GM23338 (cell line): ENCODE data around the gene VARS2. TPM values are rescaled to one million over a fixed set of nuclear protein-coding genes. Genes with fewer than 3 reads are reported as not detected.
A peak's percentile ranks its signal among the peaks of the same experiment; 100 is the strongest.

Source experiments
- ATAC-seq: fragments of 200-7000 bp; cut with Tn5 transposase; 3 replicates; pipeline ENCODE4 v1.9.1; 2020
- DNase-seq: peaks from one replicate; pipeline ENCODE4 v3.0.0-alpha.2; 2015; ENCODE audit warnings: low spot score
- H2AFZ ChIP-seq: fragments of 200-600 bp; sonication (generic); 2 replicates; pipeline ENCODE4 v1.8.0; 2016; ENCODE audit warnings: antibody characterized with exemption, mild to moderate bottlenecking, moderate library complexity
- H3F3A ChIP-seq: fragments of 200-600 bp; sonication (generic); replicated peaks from 2 replicates; pipeline ENCODE4 v1.8.0; 2017; ENCODE audit warnings: antibody characterized with exemption, mixed run types, low read depth
- H3K27ac ChIP-seq: fragments of 200-600 bp; sonication (generic); 2 replicates; pipeline ENCODE4 v1.6.1; 2016; ENCODE audit warnings: low read depth
- H3K27me3 ChIP-seq: fragments of 200-600 bp; sonication (generic); 2 replicates; pipeline ENCODE4 v1.8.0; 2016; ENCODE audit warnings: mild to moderate bottlenecking, mixed run types, moderate library complexity; ENCODE audit not compliant: insufficient read depth
- H3K36me3 ChIP-seq: fragments of 200-600 bp; sonication (generic); 2 replicates; pipeline ENCODE4 v1.8.0; 2016; ENCODE audit warnings: mild to moderate bottlenecking; ENCODE audit not compliant: insufficient read depth
- H3K4me1 ChIP-seq: fragments of 200-600 bp; sonication (generic); 2 replicates; pipeline ENCODE4 v1.8.0; 2016; ENCODE audit warnings: mild to moderate bottlenecking, moderate library complexity; ENCODE audit not compliant: insufficient read depth
- H3K4me2 ChIP-seq: fragments of 200-600 bp; sonication (generic); 2 replicates; pipeline ENCODE4 v1.7.1; 2017; ENCODE audit warnings: mixed run types
- H3K4me3 ChIP-seq: fragments of 200-600 bp; sonication (generic); 2 replicates; pipeline ENCODE4 v1.6.1; 2016; ENCODE audit warnings: mixed run types
- H3K79me2 ChIP-seq: fragments of 200-600 bp; sonication (generic); replicated peaks from 2 replicates; pipeline ENCODE4 v1.8.0; 2017; ENCODE audit warnings: mild to moderate bottlenecking; ENCODE audit not compliant: insufficient read depth
- H3K9me2 ChIP-seq: fragments of 200-600 bp; sonication (generic); 2 replicates; pipeline ENCODE4 v1.8.0; 2017; ENCODE audit not compliant: insufficient read depth
- H4K20me1 ChIP-seq: fragments of 200-600 bp; sonication (generic); replicated peaks from 2 replicates; pipeline ENCODE4 v1.8.0; 2017; ENCODE audit warnings: mild to moderate bottlenecking; ENCODE audit not compliant: insufficient read depth
- H3K27ac Mint-ChIP-seq: 2 replicates; pipeline ENCODE4 v1.8.0; 2020; ENCODE audit warnings: inconsistent platforms, mild to moderate bottlenecking, moderate library complexity, mixed read lengths
- H3K27me3 Mint-ChIP-seq: 3 replicates; pipeline ENCODE4 v1.8.0; 2022; ENCODE audit warnings: low read depth, mild to moderate bottlenecking, moderate library complexity, mixed read lengths, inconsistent platforms; ENCODE audit not compliant: insufficient read depth, poor library complexity
- H3K36me3 Mint-ChIP-seq: 3 replicates; pipeline ENCODE4 v1.8.0; 2021; ENCODE audit warnings: low read depth, mild to moderate bottlenecking, inconsistent platforms, moderate library complexity, mixed read lengths
- H3K4me1 Mint-ChIP-seq: 3 replicates; pipeline ENCODE4 v1.8.0; 2020; ENCODE audit warnings: mild to moderate bottlenecking, inconsistent platforms, mixed read lengths
- H3K4me3 Mint-ChIP-seq: 3 replicates; pipeline ENCODE4 v1.8.0; 2021; ENCODE audit warnings: moderate library complexity, mild to moderate bottlenecking, inconsistent platforms, mixed read lengths
- H3K9me3 Mint-ChIP-seq: 3 replicates; pipeline ENCODE4 v1.8.0; 2020; ENCODE audit warnings: moderate library complexity, mild to moderate bottlenecking, inconsistent platforms, mixed read lengths
- CREB1 ChIP-seq: fragments of 250-450 bp; sonication (Bioruptor Pico); IDR thresholded peaks from 2 replicates; pipeline ENCODE4 v1.5.0; 2020; ENCODE audit warnings: low read depth, mild to moderate bottlenecking, moderate library complexity
- CTCF ChIP-seq, 2 experiments: fragments of 200-600 bp in 1 of 2; sonication (generic) in 1 of 2; conservative IDR thresholded peaks; 2 replicates each; pipeline versions ENCODE4 v1.5.1 to v1.6.1; 2016 to 2017; ENCODE audit warnings: antibody characterized with exemption in 2 of 2, low read depth in 2 of 2, mild to moderate bottlenecking in 2 of 2, moderate library complexity in 1 of 2
- ETS1 ChIP-seq: IDR thresholded peaks from 2 replicates; pipeline ENCODE4 v1.6.1; 2016; ENCODE audit warnings: antibody characterized with exemption
- EZH2 ChIP-seq: fragments of 200-600 bp; sonication (generic); IDR thresholded peaks from one replicate; pipeline ENCODE4 v1.8.0; 2017; ENCODE audit warnings: antibody characterized with exemption, mild to moderate bottlenecking, low read depth; ENCODE audit not compliant: unreplicated experiment
- EZH2phosphoT487 ChIP-seq: fragments of 200-600 bp; sonication (generic); IDR thresholded peaks from one replicate; pipeline ENCODE4 v1.8.1; 2018; ENCODE audit warnings: antibody characterized with exemption; ENCODE audit not compliant: unreplicated experiment
- JUNB ChIP-seq: IDR thresholded peaks from one replicate; pipeline ENCODE4 v1.6.1; 2016; ENCODE audit warnings: antibody characterized with exemption; ENCODE audit not compliant: unreplicated experiment
- NANOG ChIP-seq: IDR thresholded peaks from 2 replicates; pipeline ENCODE4 v1.6.1; 2016; ENCODE audit warnings: antibody characterized with exemption, borderline replicate concordance
- REST ChIP-seq: IDR thresholded peaks from one replicate; pipeline ENCODE4 v1.6.1; 2018; ENCODE audit warnings: antibody characterized with exemption; ENCODE audit not compliant: unreplicated experiment
- STAT1 ChIP-seq: IDR thresholded peaks from one replicate; pipeline ENCODE4 v1.6.1; 2016; ENCODE audit warnings: antibody characterized with exemption; ENCODE audit not compliant: unreplicated experiment
- ZNF114 ChIP-seq: fragments of 250-450 bp; sonication (Bioruptor Pico); IDR thresholded peaks from 2 replicates; pipeline ENCODE4 v1.5.0; 2020; ENCODE audit warnings: mild to moderate bottlenecking, moderate library complexity
- ZNF331 ChIP-seq: fragments of 250-450 bp; sonication (Bioruptor Pico); IDR thresholded peaks from 2 replicates; pipeline ENCODE4 v1.5.0; 2020; ENCODE audit warnings: low read depth, mild to moderate bottlenecking, moderate library complexity
- polyA plus RNA-seq: library from polyadenylated mRNA; unstranded; fragments of >200 nt; fragmentation: Nextera tagmentation; extraction: Ambion mirVana; gene quantifications from 2 replicates; pipeline ENCODE4 v1.2.1, GENCODE V29; 2016
- total RNA-seq: library from RNA; depleted of rRNA; stranded (reverse); fragments of >200 nt; shearing (Covaris generic); gene quantifications from 2 replicates; pipeline ENCODE4 v1.2.3, GENCODE V29; 2014

The VARS2 gene
- total and polyA plus RNA-seq, 2 experiments from 2014 or later: 13.7 to 36.4 TPM

- H3K4me1 Mint-ChIP-seq: peaks cover 29% of the 10 kb centered on the region
- ATAC-seq (no peak; the same call in 2 of the 3 replicates), DNase-seq (no peak)
- 0 out of 2 replicates have a peak overlapping the region, but pooled peaks have one; percentile 43 for H2AFZ ChIP-seq
- H3K27me3 ChIP-seq: no peaks in the 10 kb centered on the region
- H3K9me2 ChIP-seq: peaks cover 5% of the 10 kb centered on the region; the same call in 1 of the 2 replicates
- TF ChIP-seq EZH2phosphoT487 (no peak), CREB1 (CRISPR knock-in tag) (no peak), ETS1 (no peak), STAT1 (no peak), ZNF114 (CRISPR knock-in tag) (no peak), REST (no peak), ZNF331 (CRISPR knock-in tag) (no peak), CTCF (conservative IDR thresholded peaks at IDR 0.05; ENCODE audit: low read depth in 2 of 2) (no peak), JUNB (no peak), NANOG (no peak), EZH2 (no peak)
- no peak overlapping the region for H3K4me2 ChIP-seq
- no peaks in the 10 kb centered on the region for H3K9me3 Mint-ChIP-seq
- H3K27ac ChIP-seq: no peak overlapping the region
- no peak overlapping the region for H3K27ac Mint-ChIP-seq
- H3K4me3 ChIP-seq: no peak overlapping the region
- H3K4me3 Mint-ChIP-seq: no peak overlapping the region
- H3K27me3 Mint-ChIP-seq: peaks cover 14% of the 10 kb centered on the region
- H4K20me1 ChIP-seq: no peaks in the 10 kb centered on the region
- H3K36me3 ChIP-seq: no peaks in the 10 kb centered on the region
- H3K79me2 ChIP-seq: no peaks in the 10 kb centered on the region
- no peaks in the 10 kb centered on the region; the same call in 2 of the 3 replicates for H3K36me3 Mint-ChIP-seq
- H3F3A ChIP-seq: no peaks in the 10 kb centered on the region
- peaks cover 16% of the 10 kb centered on the region for H3K4me1 ChIP-seq
Measured at GRCh38 chr6:30937265-30937664, 23.2 kb downstream of the VARS2 start.
